ENCODE measurements around the gene DLG1. TPM values are rescaled to one million over a fixed set of nuclear protein-coding genes. Genes with fewer than 3 reads are reported as not detected.
"Not testable (repeated sequence)": the region's sequence is repeated elsewhere in the genome, so short reads cannot be mapped to it uniquely, and the experiment has no call there.

The DLG1 gene
- total RNA-seq, 1 donor: 48.0 TPM

DNA sequence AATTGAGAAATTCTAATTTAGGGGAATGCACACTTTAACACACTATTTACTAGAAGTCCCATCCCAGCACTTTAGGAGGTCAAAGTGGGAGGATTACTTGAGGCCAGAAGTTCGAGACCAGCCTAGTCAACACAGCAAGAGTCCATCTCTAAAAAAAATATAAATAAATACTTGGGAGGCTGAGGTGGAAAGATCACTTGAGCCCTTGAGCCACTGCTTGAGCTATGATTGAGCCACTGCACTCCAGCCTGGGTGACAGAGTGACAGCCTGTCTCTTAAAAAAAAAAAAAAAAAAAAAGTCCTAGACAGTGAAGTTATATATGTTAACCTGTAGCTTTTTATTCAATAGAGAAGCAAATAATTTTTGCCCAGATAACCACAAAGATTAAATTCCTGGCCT, 69.2 kb downstream of the DLG1 start:
- H3K4me3 ChIP-seq (ENCODE audit: low read length): no peak overlapping the region
- no peaks in the 10 kb centered on the region for H3K27me3 ChIP-seq (ENCODE audit: insufficient read depth, low read length)
- no peaks in the 10 kb centered on the region for H3K9me3 ChIP-seq (ENCODE audit: low read depth, low read length)
- H3K4me1 ChIP-seq (ENCODE audit: insufficient read depth, low read length): no peaks in the 10 kb centered on the region

DNA sequence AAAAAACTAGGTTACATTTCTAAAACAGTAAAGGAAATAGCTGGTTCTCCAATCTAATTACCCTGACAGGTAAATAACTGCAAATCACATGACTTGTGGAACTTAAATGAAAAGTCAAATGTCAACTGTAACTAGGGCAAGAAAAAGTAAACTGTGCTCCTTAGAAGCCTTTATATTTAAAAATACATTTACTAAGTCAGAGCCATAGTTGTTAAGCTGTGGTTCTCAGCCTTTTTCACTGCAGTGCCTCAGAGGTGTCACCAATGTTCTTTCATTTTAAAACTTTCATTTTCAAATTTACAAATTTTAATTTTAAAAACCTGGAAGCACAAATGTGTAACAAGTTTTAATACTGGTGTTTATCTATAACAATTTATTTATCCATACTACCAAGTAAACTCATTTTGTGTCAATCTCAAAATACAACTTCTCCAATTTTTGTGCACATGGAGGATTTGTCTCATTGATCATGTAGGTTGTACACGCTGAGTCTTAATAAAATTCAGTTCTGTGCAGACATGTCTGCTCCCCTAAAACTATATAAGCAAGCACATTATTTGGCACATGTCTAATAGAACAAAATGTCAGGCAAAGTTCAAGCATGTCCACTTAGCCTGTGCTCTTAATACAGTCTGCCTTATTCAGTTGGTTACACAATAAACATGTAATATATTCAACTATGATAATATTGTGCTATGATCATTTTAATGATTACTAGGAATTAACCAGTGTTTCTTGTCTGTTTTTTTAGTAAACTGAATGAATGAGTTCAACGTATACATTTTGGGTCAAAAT, 70.4 kb downstream of the DLG1 start:
- no peaks in the 10 kb centered on the region for H3K9me3 ChIP-seq (ENCODE audit: low read depth, low read length)
- H3K27me3 ChIP-seq (ENCODE audit: insufficient read depth, low read length): no peaks in the 10 kb centered on the region
- no peaks in the 10 kb centered on the region for H3K4me1 ChIP-seq (ENCODE audit: insufficient read depth, low read length)
- no peak overlapping the region for H3K4me3 ChIP-seq (ENCODE audit: low read length)

DNA sequence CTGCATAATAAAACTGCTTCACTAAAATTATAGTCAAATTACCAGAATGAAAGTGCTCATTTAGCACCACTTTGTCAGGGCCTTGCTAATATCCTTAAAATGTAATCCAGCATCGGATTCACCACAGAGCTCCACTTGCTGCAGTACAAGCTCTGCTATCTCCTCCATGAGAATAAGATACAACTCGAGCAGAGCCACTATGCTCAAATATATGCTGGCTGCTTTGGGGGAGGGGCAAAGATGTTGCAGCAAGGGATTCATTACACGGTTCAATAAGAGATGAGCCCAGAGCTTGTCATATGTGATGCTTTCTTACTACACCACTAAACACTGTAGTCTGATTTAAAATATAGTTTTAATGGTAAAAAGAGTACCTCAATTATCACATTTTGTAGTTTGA, 72.2 kb downstream of the DLG1 start:
- H3K27me3 ChIP-seq (ENCODE audit: insufficient read depth, low read length): no peaks in the 10 kb centered on the region
- no peak overlapping the region for H3K4me3 ChIP-seq (ENCODE audit: low read length)
- H3K9me3 ChIP-seq (ENCODE audit: low read depth, low read length): no peaks in the 10 kb centered on the region
- H3K4me1 ChIP-seq (ENCODE audit: insufficient read depth, low read length): no peaks in the 10 kb centered on the region

DNA sequence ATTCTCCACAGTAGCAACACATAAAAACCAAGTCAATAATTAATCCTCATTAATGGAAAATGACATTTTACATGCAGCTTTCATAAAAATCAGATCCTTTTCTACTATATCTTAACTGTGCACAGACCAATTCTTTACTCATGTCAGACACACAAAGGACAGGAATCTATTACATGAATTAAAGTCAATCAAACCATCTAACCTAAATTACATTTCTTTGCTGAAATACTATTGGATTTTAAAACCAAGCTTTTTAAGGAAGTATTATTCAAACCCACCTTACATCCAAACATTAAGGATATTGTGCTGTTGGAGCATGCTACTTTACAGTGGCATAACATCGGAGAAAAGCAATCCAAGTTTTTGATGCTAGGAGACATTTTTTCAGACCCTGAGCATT, 72.8 kb downstream of the DLG1 start:
- Histone ChIP-seq H3K27me3 (ENCODE audit: insufficient read depth, low read length) (no peaks in the 10 kb centered on the region), H3K9me3 (ENCODE audit: low read depth, low read length) (no peaks in the 10 kb centered on the region), H3K4me1 (ENCODE audit: insufficient read depth, low read length) (no peaks in the 10 kb centered on the region), H3K4me3 (ENCODE audit: low read length) (no peak overlapping the region)

DNA sequence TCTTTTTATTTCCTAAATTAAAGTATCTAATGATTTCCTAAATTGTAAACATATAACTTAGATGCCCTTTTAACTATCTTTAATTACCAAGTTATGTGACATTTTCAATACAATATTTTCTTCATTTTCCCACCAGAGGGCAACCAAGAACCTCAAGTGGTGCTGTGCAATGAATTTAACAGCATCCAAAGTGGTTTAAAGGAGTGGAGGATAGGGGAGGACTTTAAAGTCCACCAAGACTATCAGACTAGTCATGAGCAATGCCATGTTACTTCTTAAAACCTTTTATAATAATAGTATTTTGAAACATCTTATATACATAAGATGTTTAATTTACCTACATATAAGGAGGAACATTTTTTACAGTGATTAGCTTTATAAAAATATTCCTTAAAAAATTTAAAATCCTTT, 74.4 kb downstream of the DLG1 start:
- H3K9me3 ChIP-seq (ENCODE audit: low read depth, low read length): no peaks in the 10 kb centered on the region

DNA sequence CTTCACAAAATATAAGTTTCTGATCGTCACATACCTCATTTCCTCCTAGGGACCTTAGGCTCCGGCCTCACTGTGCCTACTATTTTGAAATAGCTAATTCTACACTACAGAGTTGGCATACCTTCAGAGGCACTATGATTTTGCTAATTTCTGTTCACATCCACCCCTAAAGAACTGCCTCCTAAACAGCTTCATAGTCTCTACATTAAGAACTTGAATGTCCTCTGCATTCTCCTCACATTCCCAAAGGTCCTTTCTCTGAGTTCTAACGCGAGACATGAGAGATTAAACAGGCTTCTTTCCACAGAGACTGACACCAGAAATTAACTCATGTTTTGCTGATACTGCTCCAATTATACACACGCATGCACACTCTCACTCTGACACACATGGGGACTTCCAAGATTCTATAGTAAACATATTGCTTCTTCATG, 75.5 kb downstream of the DLG1 start:
- no peaks in the 10 kb centered on the region for H3K27me3 ChIP-seq (ENCODE audit: insufficient read depth, low read length)
- H3K4me3 ChIP-seq (ENCODE audit: low read length): no peak overlapping the region
- no peaks in the 10 kb centered on the region for H3K4me1 ChIP-seq (ENCODE audit: insufficient read depth, low read length)
- H3K9me3 ChIP-seq (ENCODE audit: low read depth, low read length): no peaks in the 10 kb centered on the region

More for the DNA sequence above, 74.4 kb downstream of the DLG1 start:
- Histone ChIP-seq H3K4me1 (ENCODE audit: insufficient read depth, low read length) (no peaks in the 10 kb centered on the region), H3K27me3 (ENCODE audit: insufficient read depth, low read length) (no peaks in the 10 kb centered on the region), H3K4me3 (ENCODE audit: low read length) (no peak overlapping the region)

DNA sequence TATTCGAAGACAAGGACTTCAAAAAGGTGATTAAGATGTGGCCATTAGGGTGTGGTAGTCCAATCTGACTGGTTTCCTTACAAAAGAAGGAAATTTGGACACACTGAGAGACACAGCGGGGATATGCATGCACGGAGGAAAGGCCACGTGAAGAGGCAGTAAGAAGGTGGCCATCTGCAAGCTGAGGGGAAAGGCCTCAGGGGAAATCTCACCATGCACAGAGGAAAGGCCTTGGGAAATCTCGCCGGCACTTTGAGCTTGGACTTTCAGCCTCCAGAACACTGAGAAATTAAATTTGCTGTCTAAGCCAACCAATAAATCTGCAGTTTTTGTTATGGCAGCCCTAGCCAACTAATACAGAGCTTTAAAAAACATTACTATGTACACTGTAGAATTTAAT, 78.8 kb downstream of the DLG1 start:
- no peaks in the 10 kb centered on the region for H3K9me3 ChIP-seq (ENCODE audit: low read depth, low read length)
- no peak overlapping the region for H3K4me3 ChIP-seq (ENCODE audit: low read length)
- no peaks in the 10 kb centered on the region for H3K4me1 ChIP-seq (ENCODE audit: insufficient read depth, low read length)
- H3K27me3 ChIP-seq (ENCODE audit: insufficient read depth, low read length): no peaks in the 10 kb centered on the region

DNA sequence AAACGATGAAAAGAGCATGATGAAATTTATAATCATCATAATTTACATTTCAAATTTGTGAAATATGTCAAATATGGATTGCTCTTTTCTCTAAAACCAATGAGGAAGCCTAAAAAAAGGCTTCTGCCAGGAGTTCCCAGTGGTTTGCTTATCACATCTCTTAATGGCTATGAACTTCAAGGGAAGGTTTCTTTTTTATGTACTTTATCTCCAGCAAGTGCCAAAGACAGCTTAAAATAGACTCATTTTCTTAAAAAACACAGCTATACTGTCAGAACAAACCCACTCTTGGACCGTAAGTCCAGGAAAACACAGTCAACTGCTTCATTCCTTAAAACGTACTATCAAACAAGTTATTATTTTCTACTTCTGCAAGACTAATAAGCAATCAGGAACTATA, 80.2 kb downstream of the DLG1 start:
- no peak overlapping the region for H3K4me3 ChIP-seq (ENCODE audit: low read length)
- no peaks in the 10 kb centered on the region for H3K9me3 ChIP-seq (ENCODE audit: low read depth, low read length)
- H3K4me1 ChIP-seq (ENCODE audit: insufficient read depth, low read length): no peaks in the 10 kb centered on the region
- no peaks in the 10 kb centered on the region for H3K27me3 ChIP-seq (ENCODE audit: insufficient read depth, low read length)

DNA sequence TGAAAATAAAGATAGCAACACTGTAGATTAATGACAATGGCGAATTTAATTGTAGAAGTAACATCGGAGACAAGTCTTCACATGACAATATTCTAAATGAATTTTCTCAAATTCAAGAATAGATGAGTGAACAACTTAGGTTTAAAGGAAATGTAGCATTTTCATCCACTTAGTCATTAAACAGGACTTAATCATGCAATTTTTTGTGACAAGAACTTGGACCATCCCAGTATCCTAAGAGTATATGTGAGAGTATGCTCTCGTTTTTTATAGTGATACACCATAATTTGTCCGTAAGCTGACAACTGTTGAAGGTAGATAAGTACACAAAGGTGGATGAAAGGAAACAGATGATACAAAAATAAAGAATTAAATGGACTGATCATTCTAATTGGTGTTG, 81.5 kb downstream of the DLG1 start:
- Histone ChIP-seq H3K4me1 (ENCODE audit: insufficient read depth, low read length) (no peaks in the 10 kb centered on the region), H3K27me3 (ENCODE audit: insufficient read depth, low read length) (no peaks in the 10 kb centered on the region), H3K9me3 (ENCODE audit: low read depth, low read length) (no peaks in the 10 kb centered on the region), H3K4me3 (ENCODE audit: low read length) (no peak overlapping the region)

DNA sequence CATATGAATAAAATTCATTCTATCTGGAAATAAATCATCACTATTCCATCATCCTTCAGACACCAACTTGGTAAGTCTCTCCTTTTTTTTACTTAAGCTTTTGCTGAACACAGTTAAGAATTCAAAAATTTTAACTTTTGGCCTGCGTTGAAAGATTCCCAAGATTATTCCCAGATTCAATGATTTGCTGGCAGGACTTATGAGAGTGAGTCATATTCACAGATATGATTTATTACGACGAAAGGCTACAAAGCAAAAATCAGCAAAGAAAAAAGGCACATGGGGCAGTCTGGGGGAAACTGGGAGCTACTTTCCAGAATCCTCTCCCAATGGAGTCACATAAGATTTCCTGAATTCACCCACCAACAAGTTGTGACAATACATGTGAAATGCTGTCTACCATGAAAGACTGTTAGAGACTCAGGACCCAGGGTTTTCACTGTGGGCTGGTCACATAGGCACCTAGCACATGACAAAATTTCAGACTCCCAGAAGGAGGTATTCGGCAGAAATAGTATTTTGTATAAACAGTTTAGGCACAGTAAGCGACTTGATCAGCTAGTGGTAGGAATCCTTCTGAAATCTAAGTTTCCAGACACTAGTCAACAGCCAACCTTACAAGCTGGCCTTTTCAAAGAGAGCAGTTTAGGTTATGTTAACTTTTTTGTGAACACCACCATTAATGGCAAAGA, 82.1 kb downstream of the DLG1 start:
- H3K9me3 ChIP-seq (ENCODE audit: low read depth, low read length): no peaks in the 10 kb centered on the region
- H3K27me3 ChIP-seq (ENCODE audit: insufficient read depth, low read length): no peaks in the 10 kb centered on the region
- H3K4me1 ChIP-seq (ENCODE audit: insufficient read depth, low read length): no peaks in the 10 kb centered on the region
- H3K4me3 ChIP-seq (ENCODE audit: low read length): no peak overlapping the region

DNA sequence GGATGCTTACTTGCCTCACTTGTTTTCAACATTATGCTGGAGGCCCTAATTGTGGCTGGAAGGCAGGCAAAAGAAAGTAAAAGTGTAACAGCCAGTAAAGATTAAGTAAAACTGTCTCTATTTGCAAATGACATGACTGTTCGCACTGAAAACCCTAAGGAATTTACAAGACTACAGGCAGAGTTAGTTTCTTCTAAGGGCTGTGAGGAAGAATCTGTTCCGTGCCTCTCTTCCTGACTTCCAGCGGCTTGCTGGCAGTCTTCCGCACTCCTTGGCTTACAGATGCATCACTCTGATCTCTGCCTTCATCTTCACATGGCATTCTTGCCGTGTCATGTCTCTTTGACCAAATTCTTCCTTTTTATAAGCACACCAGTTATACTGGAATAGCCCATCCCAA, 86.1 kb downstream of the DLG1 start:
- Histone ChIP-seq H3K4me3 (ENCODE audit: low read length) (no peak overlapping the region), H3K27me3 (ENCODE audit: insufficient read depth, low read length) (no peaks in the 10 kb centered on the region)

DNA sequence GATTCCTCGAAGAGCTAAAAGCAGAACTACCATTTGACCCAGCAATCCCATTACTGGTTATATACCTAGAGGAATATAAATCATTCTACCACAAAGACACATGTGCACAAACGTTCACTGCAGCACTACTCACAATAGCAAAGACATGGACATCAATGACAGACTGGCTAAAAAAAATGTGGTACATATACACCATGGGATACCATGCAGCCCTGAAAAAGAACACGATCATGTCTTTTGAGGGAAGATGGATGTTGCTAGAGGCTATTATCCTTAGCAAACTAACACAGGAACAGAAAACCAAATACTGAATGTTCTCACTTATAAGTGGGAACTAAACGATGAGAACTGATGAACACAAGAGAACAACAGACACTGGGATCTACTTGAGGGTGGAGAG, 86.7 kb downstream of the DLG1 start:
- not testable (repeated sequence) for H3K9me3 ChIP-seq (ENCODE audit: low read depth, low read length); H3K4me3 ChIP-seq (ENCODE audit: low read length); H3K4me1 ChIP-seq (ENCODE audit: insufficient read depth, low read length); H3K27me3 ChIP-seq (ENCODE audit: insufficient read depth, low read length)

More for the DNA sequence above, 86.1 kb downstream of the DLG1 start:
- no peaks in the 10 kb centered on the region for H3K9me3 ChIP-seq (ENCODE audit: low read depth, low read length)
- H3K4me1 ChIP-seq (ENCODE audit: insufficient read depth, low read length): no peaks in the 10 kb centered on the region

DNA sequence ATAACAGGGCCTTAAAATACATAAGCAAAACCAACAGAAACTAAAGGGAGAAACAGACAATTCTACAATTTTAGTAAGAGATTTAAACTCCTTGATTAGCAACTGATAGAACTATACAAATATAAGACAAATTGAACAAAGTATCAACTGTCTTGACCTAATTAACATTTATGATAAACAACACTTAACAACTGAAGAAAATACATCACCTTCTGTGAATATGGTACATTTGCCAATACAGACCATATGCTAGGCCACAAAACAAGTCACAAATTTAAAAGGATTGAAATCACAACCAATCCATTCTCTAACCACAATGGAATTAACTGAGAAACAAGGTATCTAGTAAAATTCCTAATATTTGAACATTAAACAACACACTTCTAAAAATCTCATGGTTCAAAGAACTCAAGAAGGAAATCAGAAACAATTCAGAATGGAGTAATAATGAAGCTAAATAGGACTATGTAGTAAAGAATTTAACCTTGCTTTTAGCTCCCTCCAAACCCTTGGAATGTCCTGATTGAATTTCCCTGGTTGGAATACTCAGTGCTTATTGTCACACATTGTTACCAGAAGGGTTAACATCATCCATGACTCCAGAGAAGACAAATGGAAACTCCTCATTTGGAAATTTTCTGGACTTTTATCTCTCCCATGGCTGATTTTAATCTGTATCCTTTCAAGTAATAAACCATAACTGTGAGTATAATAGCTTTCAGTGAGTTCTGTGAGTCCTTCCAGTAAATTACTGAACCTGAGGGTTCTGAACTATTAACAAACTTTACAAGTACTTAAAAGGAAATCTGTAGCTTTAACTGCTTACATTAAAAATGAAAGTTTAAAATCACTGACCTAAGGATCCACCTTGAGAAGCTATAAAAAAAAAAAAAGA, 88.8 kb downstream of the DLG1 start:
- no peaks in the 10 kb centered on the region for H3K27me3 ChIP-seq (ENCODE audit: insufficient read depth, low read length)
- H3K4me1 ChIP-seq (ENCODE audit: insufficient read depth, low read length): peaks cover 13% of the 10 kb centered on the region
- H3K9me3 ChIP-seq (ENCODE audit: low read depth, low read length): no peaks in the 10 kb centered on the region
- H3K4me3 ChIP-seq (ENCODE audit: low read length): no peak overlapping the region

DNA sequence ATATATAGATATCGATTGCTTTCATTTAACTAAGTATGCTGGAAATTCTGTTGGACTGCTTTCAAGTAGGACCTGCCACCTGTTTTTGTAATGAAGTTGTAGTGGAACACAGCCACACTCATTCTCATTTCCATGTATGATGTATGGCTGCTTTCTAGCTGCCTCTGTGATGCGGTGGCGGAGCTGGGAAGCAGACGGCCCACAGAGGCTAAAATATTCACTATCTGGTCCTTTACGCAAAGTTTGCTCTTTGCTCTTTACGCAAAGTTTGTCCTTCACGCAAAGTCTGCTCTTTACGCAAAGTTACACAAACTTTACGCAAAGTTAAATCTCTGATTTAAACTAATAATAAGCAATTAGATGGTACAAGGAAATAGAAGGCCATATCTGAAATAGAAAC, 91.5 kb downstream of the DLG1 start:
- H3K4me3 ChIP-seq (ENCODE audit: low read length): no peak overlapping the region
- H3K4me1 ChIP-seq (ENCODE audit: insufficient read depth, low read length): peaks cover 31% of the 10 kb centered on the region
- no peaks in the 10 kb centered on the region for H3K27me3 ChIP-seq (ENCODE audit: insufficient read depth, low read length)
- H3K9me3 ChIP-seq (ENCODE audit: low read depth, low read length): no peaks in the 10 kb centered on the region

DNA sequence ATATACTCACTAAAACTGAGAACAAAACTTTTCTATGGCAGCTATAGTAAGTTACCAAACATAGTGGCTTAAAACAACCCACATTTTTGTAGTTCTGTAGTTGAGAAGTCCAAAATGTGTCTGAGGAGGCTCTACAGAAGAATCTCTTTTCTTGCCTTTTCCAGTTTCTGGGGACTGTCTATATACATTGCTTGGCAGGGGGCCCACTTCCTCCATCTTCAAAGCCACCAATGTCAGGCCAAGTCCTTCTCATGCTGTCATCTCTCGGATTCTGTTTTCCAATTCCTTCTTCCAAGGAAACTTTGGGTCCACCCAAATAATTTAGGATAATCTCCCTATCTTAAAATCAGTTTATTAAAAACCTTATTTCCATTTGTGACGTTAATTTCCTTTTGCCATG, 92.7 kb downstream of the DLG1 start:
- no peaks in the 10 kb centered on the region for H3K9me3 ChIP-seq (ENCODE audit: low read depth, low read length)
- H3K4me1 ChIP-seq (ENCODE audit: insufficient read depth, low read length): peaks cover 33% of the 10 kb centered on the region
- no peak overlapping the region for H3K4me3 ChIP-seq (ENCODE audit: low read length)
- H3K27me3 ChIP-seq (ENCODE audit: insufficient read depth, low read length): no peaks in the 10 kb centered on the region

All from mononuclear cell (primary cell).